H9 (cell line): Measurements from ENCODE around the gene ABCC11. TPM values are rescaled to one million over a fixed set of nuclear protein-coding genes. Genes with fewer than 3 reads are reported as not detected.

ENCODE experiments used
- DNase-seq: peaks from one replicate; pipeline ENCODE4 v3.0.0-alpha.2; 2017
- H2AFZ ChIP-seq: one replicate; pipeline ENCODE4 v1.6.1; 2013; ENCODE audit warnings: mild to moderate bottlenecking, low read length, control low read depth, moderate library complexity
- H2AK5ac ChIP-seq: 2 replicates; pipeline ENCODE4 v1.6.1; 2013; ENCODE audit warnings: low read length, control low read depth, mixed read lengths; ENCODE audit not compliant: insufficient read length
- H2BK120ac ChIP-seq: one replicate; pipeline ENCODE4 v1.6.1; 2013; ENCODE audit warnings: low read depth, mild to moderate bottlenecking, low read length, control low read depth, inconsistent platforms; ENCODE audit not compliant: poor library complexity, severe bottlenecking
- H2BK12ac ChIP-seq: 2 replicates; pipeline ENCODE4 v1.6.1; 2013; ENCODE audit warnings: low read length, control low read depth, mixed read lengths, low read depth; ENCODE audit not compliant: insufficient read length
- H2BK15ac ChIP-seq: 2 replicates; pipeline ENCODE4 v1.6.1; 2013; ENCODE audit warnings: low read depth, low read length, control low read depth
- H2BK20ac ChIP-seq: one replicate; pipeline ENCODE4 v1.6.1; 2013; ENCODE audit warnings: low read depth, mild to moderate bottlenecking, low read length, control low read depth, inconsistent platforms; ENCODE audit not compliant: poor library complexity, severe bottlenecking
- H2BK5ac ChIP-seq: 2 replicates; pipeline ENCODE4 v1.6.1; 2013; ENCODE audit warnings: low read length, control low read depth, mixed read lengths; ENCODE audit not compliant: insufficient read length
- H3K14ac ChIP-seq: 2 replicates; pipeline ENCODE4 v1.6.1; 2013; ENCODE audit warnings: low read length, control low read depth; ENCODE audit not compliant: insufficient read depth
- H3K18ac ChIP-seq: 2 replicates; pipeline ENCODE4 v1.6.1; 2013; ENCODE audit warnings: low read depth, mild to moderate bottlenecking, mixed read lengths, low read length, control low read depth; ENCODE audit not compliant: insufficient read length
- H3K23ac ChIP-seq: 2 replicates; pipeline ENCODE4 v1.6.1; 2013; ENCODE audit warnings: low read length, control low read depth, mixed read lengths, low read depth; ENCODE audit not compliant: insufficient read length
- H3K23me2 ChIP-seq: 2 replicates; pipeline ENCODE4 v1.6.1; 2013; ENCODE audit warnings: low read depth, mild to moderate bottlenecking, mixed read lengths, low read length, control low read depth; ENCODE audit not compliant: insufficient read length, poor library complexity, severe bottlenecking
- H3K27ac ChIP-seq: 2 replicates; pipeline ENCODE4 v1.5.1; 2013; ENCODE audit warnings: low read length, control low read depth, mixed read lengths, low read depth; ENCODE audit not compliant: insufficient read length
- H3K27me3 ChIP-seq: 2 replicates; pipeline ENCODE4 v1.6.1; 2013; ENCODE audit warnings: low read length, control low read depth, inconsistent platforms; ENCODE audit not compliant: insufficient read depth
- H3K4ac ChIP-seq: 2 replicates; pipeline ENCODE4 v1.6.1; 2013; ENCODE audit warnings: low read depth, mild to moderate bottlenecking, control low read depth, inconsistent platforms, low read length, moderate library complexity
- H3K4me1 ChIP-seq: 2 replicates; pipeline ENCODE4 v1.6.1; 2013; ENCODE audit warnings: low read length, control low read depth, inconsistent platforms; ENCODE audit not compliant: insufficient read depth
- H3K4me2 ChIP-seq: 2 replicates; pipeline ENCODE4 v1.6.1; 2013; ENCODE audit warnings: low read length, control low read depth, mixed read lengths; ENCODE audit not compliant: insufficient read length, insufficient read depth
- H3K56ac ChIP-seq: 2 replicates; pipeline ENCODE4 v1.6.1; 2013; ENCODE audit warnings: low read depth, mild to moderate bottlenecking, mixed read lengths, low read length, control low read depth; ENCODE audit not compliant: insufficient read length
- H3K79me1 ChIP-seq: 2 replicates; pipeline ENCODE4 v1.6.1; 2013; ENCODE audit warnings: low read depth, mild to moderate bottlenecking, moderate library complexity, low read length, control low read depth, inconsistent platforms; ENCODE audit not compliant: insufficient read depth, poor library complexity, severe bottlenecking
- H3K79me2 ChIP-seq: 2 replicates; pipeline ENCODE4 v1.6.1; 2013; ENCODE audit warnings: low read length, control low read depth, inconsistent platforms; ENCODE audit not compliant: insufficient read depth
- H3K9ac ChIP-seq: 2 replicates; pipeline ENCODE4 v1.6.1; 2013; ENCODE audit warnings: low read length, control low read depth, mixed read lengths; ENCODE audit not compliant: insufficient read length; ENCODE audit errors: extremely low read depth
- H3K9me3 ChIP-seq: one replicate; pipeline ENCODE4 v1.6.1; 2013; ENCODE audit warnings: low read depth, low read length, inconsistent platforms; ENCODE audit not compliant: control insufficient read depth
- H3T11ph ChIP-seq: one replicate; pipeline ENCODE4 v1.6.1; 2013; ENCODE audit warnings: mild to moderate bottlenecking, low read length, control low read depth, inconsistent platforms
- H4K20me1 ChIP-seq: one replicate; pipeline ENCODE4 v1.6.1; 2013; ENCODE audit not compliant: control insufficient read depth, insufficient read length, insufficient read depth
- H4K5ac ChIP-seq: 2 replicates; pipeline ENCODE4 v1.6.1; 2013; ENCODE audit warnings: low read depth, mild to moderate bottlenecking, mixed read lengths, low read length, control low read depth; ENCODE audit not compliant: insufficient read length
- H4K8ac ChIP-seq: replicated peaks from 2 replicates; pipeline ENCODE4 v1.6.1; 2013; ENCODE audit warnings: low read length, control low read depth, mixed read lengths, low read depth; ENCODE audit not compliant: insufficient read length
- H4K91ac ChIP-seq: 2 replicates; pipeline ENCODE4 v1.6.1; 2013; ENCODE audit warnings: low read depth, mild to moderate bottlenecking, moderate library complexity, mixed read lengths, low read length, control low read depth; ENCODE audit not compliant: insufficient read length
- H3K27ac Mint-ChIP-seq, 3 experiments: 2 replicates in 2 of 3; 3 replicates in 1 of 3; pipeline ENCODE4 v1.8.0; 2020 to 2021; ENCODE audit warnings: mixed read lengths in 3 of 3, mild to moderate bottlenecking in 1 of 3, moderate library complexity in 1 of 3
- H3K27me3 Mint-ChIP-seq: 2 replicates; pipeline ENCODE4 v1.8.0; 2021; ENCODE audit warnings: low read depth, mild to moderate bottlenecking, moderate library complexity, mixed read lengths
- H3K36me3 Mint-ChIP-seq, 3 experiments: 2 replicates in 2 of 3; 3 replicates in 1 of 3; pipeline ENCODE4 v1.8.0; 2020 to 2021; ENCODE audit warnings: low read depth in 3 of 3, mixed read lengths in 3 of 3; ENCODE audit not compliant: insufficient read depth in 1 of 3
- H3K4me1 Mint-ChIP-seq, 2 experiments: 2 replicates each; pipeline ENCODE4 v1.8.0; 2020; ENCODE audit warnings: mixed read lengths in 2 of 2
- H3K4me3 Mint-ChIP-seq, 2 experiments: 2 replicates in 1 of 2; 3 replicates in 1 of 2; pipeline ENCODE4 v1.8.0; 2020 to 2021; ENCODE audit warnings: mild to moderate bottlenecking in 2 of 2, mixed read lengths in 2 of 2, moderate library complexity in 1 of 2
- H3K9me3 Mint-ChIP-seq, 2 experiments: 2 replicates in 1 of 2; 3 replicates in 1 of 2; pipeline ENCODE4 v1.8.0; 2020; ENCODE audit warnings: mild to moderate bottlenecking in 2 of 2, mixed read lengths in 2 of 2, moderate library complexity in 1 of 2
- CTCF ChIP-seq: fragments of 200-600 bp; sonication (generic); conservative IDR thresholded peaks from 3 replicates; pipeline ENCODE4 v1.8.0; 2021; ENCODE audit warnings: antibody characterized with exemption, mild to moderate bottlenecking
- WGBS: extraction: QIAGEN DNeasy Blood & Tissue Kit; methylation state at CpG from one replicate; pipeline ENCODE4 v1.1.7; 2013; ENCODE audit warnings: missing lambda C conversion rate, low lambda C conversion rate, mixed read lengths; ENCODE audit not compliant: insufficient read length; ENCODE audit errors: extremely low coverage; 5-methylcytosine and 5-hydroxymethylcytosine counted together
- total RNA-seq: library from RNA; stranded (reverse); gene quantifications from 2 replicates; pipeline ENCODE4 v1.2.1, GENCODE V29; 2021

ABCC11 gene
- total RNA-seq, 1 experiment from 2014 or later, result 0.33 TPM

- no peak overlapping the region for H3K14ac ChIP-seq
- H3K23ac ChIP-seq, result no peak overlapping the region
- Mint-ChIP-seq H3K9me3 (no peaks in the 10 kb centered on the region), H3K27ac (no peak overlapping the region), H3K36me3 (no peaks in the 10 kb centered on the region), H3K27me3 (no peaks in the 10 kb centered on the region; the same call in 1 of the 2 replicates), H3K4me3 (no peak overlapping the region), H3K4me1 (peaks cover 0 to 16% of the 10 kb centered on the region in 2 experiments; a peak in 2 of 4 replicates)
- no peak overlapping the region for H3K56ac ChIP-seq
- H3T11ph ChIP-seq, result no peak overlapping the region
- no peaks in the 10 kb centered on the region for H4K20me1 ChIP-seq
- no peak overlapping the region for H4K5ac ChIP-seq
- no peak overlapping the region for H2BK5ac ChIP-seq
- no peaks in the 10 kb centered on the region; the same call in 1 of the 2 replicates for H3K4me1 ChIP-seq
- H2BK12ac ChIP-seq, result no peak overlapping the region
- no peak overlapping the region for H4K8ac ChIP-seq
- H3K79me2 ChIP-seq, result no peaks in the 10 kb centered on the region
- no peak overlapping the region for H3K4me2 ChIP-seq
- no peak for TF ChIP-seq CTCF
- no peak overlapping the region for H3K4ac ChIP-seq
- H4K91ac ChIP-seq, result no peak overlapping the region
- no peak overlapping the region for H2BK15ac ChIP-seq
- WGBS, result no CpG with 5 or more reads among the region's 2 CpGs
- H3K27me3 ChIP-seq, result no peaks in the 10 kb centered on the region
- H3K9ac ChIP-seq, result no peak overlapping the region
- no peak overlapping the region for H2BK120ac ChIP-seq
- H3K23me2 ChIP-seq, result no peaks in the 10 kb centered on the region
- no peak overlapping the region for H2AFZ ChIP-seq
- no peak overlapping the region for H2BK20ac ChIP-seq
- H3K79me1 ChIP-seq, result no peaks in the 10 kb centered on the region
- DNase-seq, result no peak
- H3K27ac ChIP-seq, result no peak overlapping the region
- no peak overlapping the region for H3K18ac ChIP-seq
- H2AK5ac ChIP-seq, result no peak overlapping the region
- no peaks in the 10 kb centered on the region for H3K9me3 ChIP-seq
Measured at GRCh38 chr16:48232493-48233040, 14.8 kb downstream of the ABCC11 start.
